H1 (cell line): ENCODE results near the gene GSTO1. TPM values are rescaled to one million over a fixed set of nuclear protein-coding genes. Genes with fewer than 3 reads are reported as not detected.

ENCODE experiments used
- CTCF ChIA-PET: fragments of 300-600 bp; sonication (Branson Sonifier 250); formaldehyde crosslinking; loops from one replicate; lab custom pipeline; 2021; ENCODE audit not compliant: partially characterized antibody; lab: Charles Lee
- POLR2A ChIA-PET: fragments of 300-600 bp; sonication (Branson Sonifier 250); formaldehyde crosslinking; loops from one replicate; lab custom pipeline; 2021; ENCODE audit warnings: inconsistent platforms; ENCODE audit not compliant: partially characterized antibody; lab: Charles Lee
- DNase-seq, 2 experiments: peaks; one replicate each; pipeline versions ENCODE4 v3.0.0 to v3.0.0-alpha.2; 2010 to 2022; ENCODE audit warnings: low spot score in 2 of 2, low read depth in 1 of 2, mixed read lengths in 1 of 2
- FAIRE-seq: peaks from 2 replicates; lab custom pipeline; 2011; peaks lifted over from hg19 to GRCh38; lab: Jason Lieb, UNC
- H2AFZ ChIP-seq: 2 replicates; pipeline ENCODE4 v1.8.1; 2012; ENCODE audit warnings: low read length, inconsistent platforms
- H2AK5ac ChIP-seq: 2 replicates; pipeline ENCODE4 v1.6.1; 2013; ENCODE audit warnings: low read depth, low read length
- H2BK120ac ChIP-seq: replicated peaks from 2 replicates; pipeline ENCODE3; 2013; ENCODE audit warnings: low read depth, low read length, inconsistent platforms
- H2BK12ac ChIP-seq: 2 replicates; pipeline ENCODE4 v1.6.1; 2013; ENCODE audit warnings: low read depth, low read length
- H2BK15ac ChIP-seq: 2 replicates; pipeline ENCODE4 v1.6.1; 2013; ENCODE audit warnings: low read length
- H2BK20ac ChIP-seq: 2 replicates; pipeline ENCODE4 v1.6.1; 2013; ENCODE audit warnings: low read length
- H2BK5ac ChIP-seq: 2 replicates; pipeline ENCODE4 v1.6.1; 2013; ENCODE audit warnings: low read depth, low read length
- H3K14ac ChIP-seq: 2 replicates; pipeline ENCODE4 v1.6.1; 2013; ENCODE audit warnings: inconsistent platforms; ENCODE audit not compliant: insufficient read length
- H3K18ac ChIP-seq: 2 replicates; pipeline ENCODE4 v1.6.1; 2013; ENCODE audit warnings: low read length; ENCODE audit errors: extremely low read depth
- H3K23ac ChIP-seq: 2 replicates; pipeline ENCODE4 v1.6.1; 2013; ENCODE audit warnings: inconsistent platforms; ENCODE audit not compliant: insufficient read length
- H3K23me2 ChIP-seq: 2 replicates; pipeline ENCODE4 v1.6.1; 2013; ENCODE audit warnings: low read depth, low read length
- H3K27ac ChIP-seq: 2 replicates; pipeline ENCODE4 v1.6.1; 2011; ENCODE audit warnings: low read depth, low read length, inconsistent platforms
- H3K27me3 ChIP-seq, 4 experiments: replicated peaks in 1 of 4; 1 replicate in 1 of 4; 2 replicates in 3 of 4; pipeline versions ENCODE4 v1.6.1 to v1.8.1; 2011 to 2013; ENCODE audit warnings: low read length in 3 of 4, mild to moderate bottlenecking in 3 of 4, inconsistent platforms in 2 of 4, mixed read lengths in 2 of 4, moderate library complexity in 1 of 4; ENCODE audit not compliant: control insufficient read depth in 3 of 4, insufficient read depth in 3 of 4; ENCODE audit errors: extremely low read depth in 1 of 4
- H3K36me3 ChIP-seq, 4 experiments: 2 replicates each; pipeline versions ENCODE4 v1.6.1 to v1.8.1; 2011 to 2013; ENCODE audit warnings: mild to moderate bottlenecking in 4 of 4, low read length in 3 of 4, moderate library complexity in 2 of 4, control low read depth in 1 of 4, inconsistent platforms in 1 of 4; ENCODE audit not compliant: insufficient read depth in 4 of 4, control insufficient read depth in 2 of 4
- H3K4ac ChIP-seq: replicated peaks from 2 replicates; pipeline ENCODE3; 2013; ENCODE audit warnings: low read length, low read depth, mixed read lengths, inconsistent platforms; ENCODE audit not compliant: insufficient read length
- H3K4me1 ChIP-seq, 4 experiments: replicated peaks in 1 of 4; 1 replicate in 1 of 4; 2 replicates in 3 of 4; pipeline versions ENCODE4 v1.6.1 to v1.8.1; 2011 to 2013; ENCODE audit warnings: low read length in 3 of 4, inconsistent platforms in 2 of 4, mixed read lengths in 1 of 4; ENCODE audit not compliant: insufficient read depth in 4 of 4, control insufficient read depth in 3 of 4
- H3K4me2 ChIP-seq, 2 experiments: 2 replicates each; pipeline versions ENCODE4 v1.6.1 to v1.8.1; 2011 to 2013; ENCODE audit warnings: low read depth in 2 of 2, low read length in 2 of 2, control low read depth in 1 of 2, inconsistent platforms in 1 of 2, mild to moderate bottlenecking in 1 of 2; ENCODE audit not compliant: insufficient read depth in 1 of 2
- H3K4me3 ChIP-seq, 4 experiments: fragments of 200-600, 300-600 bp in 1 of 4; sonication (generic), shearing (Covaris generic), sonication (Bioruptor Twin) in 1 of 4; 2 replicates each; pipeline versions ENCODE4 v1.5.1 to v1.8.1; 2011 to 2016; ENCODE audit warnings: low read length in 4 of 4, low read depth in 3 of 4, control low read depth in 2 of 4, inconsistent platforms in 2 of 4, mild to moderate bottlenecking in 2 of 4, mixed read lengths in 1 of 4, moderate library complexity in 1 of 4; ENCODE audit not compliant: insufficient read depth in 2 of 4; ENCODE audit errors: extremely low read depth in 1 of 4
- H3K56ac ChIP-seq: replicated peaks from 2 replicates; pipeline ENCODE3; 2013; ENCODE audit warnings: low read depth, mild to moderate bottlenecking, mixed read lengths, low read length, inconsistent platforms; ENCODE audit not compliant: insufficient read length
- H3K79me1 ChIP-seq: 2 replicates; pipeline ENCODE4 v1.6.1; 2013; ENCODE audit warnings: low read depth, low read length, control low read depth
- H3K79me2 ChIP-seq, 2 experiments: 2 replicates each; pipeline versions ENCODE4 v1.6.1 to v1.8.1; 2012 to 2013; ENCODE audit warnings: low read length in 2 of 2, mild to moderate bottlenecking in 2 of 2, inconsistent platforms in 1 of 2; ENCODE audit not compliant: insufficient read depth in 2 of 2, control insufficient read depth in 1 of 2
- H3K9ac ChIP-seq, 4 experiments: replicated peaks in 1 of 4; 1 replicate in 1 of 4; 2 replicates in 3 of 4; pipeline versions ENCODE4 v1.6.1 to v1.8.1; 2011 to 2013; ENCODE audit warnings: low read depth in 3 of 4, low read length in 3 of 4, control low read depth in 2 of 4, mild to moderate bottlenecking in 2 of 4, moderate library complexity in 2 of 4, inconsistent platforms in 1 of 4; ENCODE audit errors: extremely low read depth in 1 of 4
- H3K9me3 ChIP-seq, 2 experiments: 2 replicates each; pipeline versions ENCODE4 v1.6.1 to v1.8.1; 2012 to 2013; ENCODE audit warnings: mild to moderate bottlenecking in 2 of 2, moderate library complexity in 2 of 2, control low read depth in 1 of 2, inconsistent platforms in 1 of 2, low read depth in 1 of 2, low read length in 1 of 2, mixed read lengths in 1 of 2; ENCODE audit not compliant: insufficient read depth in 2 of 2
- H4K20me1 ChIP-seq, 2 experiments: replicated peaks in 1 of 2; 2 replicates each; pipeline versions ENCODE3 to v1.8.1; 2011 to 2013; ENCODE audit warnings: inconsistent platforms in 2 of 2, low read length in 2 of 2, mild to moderate bottlenecking in 1 of 2; ENCODE audit not compliant: insufficient read depth in 2 of 2, control insufficient read depth in 1 of 2
- H4K5ac ChIP-seq: 2 replicates; pipeline ENCODE4 v1.6.1; 2013; ENCODE audit warnings: low read length, low read depth, mixed read lengths, inconsistent platforms; ENCODE audit not compliant: insufficient read length
- H4K8ac ChIP-seq: 2 replicates; pipeline ENCODE4 v1.8.0; 2013; ENCODE audit warnings: mild to moderate bottlenecking, moderate library complexity, low read length, inconsistent platforms; ENCODE audit not compliant: insufficient read depth; ENCODE audit errors: extremely low read depth
- H4K91ac ChIP-seq: replicated peaks from 2 replicates; pipeline ENCODE3; 2013; ENCODE audit warnings: low read length, mixed read lengths, inconsistent platforms; ENCODE audit not compliant: insufficient read length
- RAD21 ChIP-seq, 2 experiments: IDR thresholded peaks in 1 of 2; conservative IDR thresholded peaks in 1 of 2; 2 replicates each; pipeline ENCODE4 v1.6.1; 2011; ENCODE audit warnings: low read depth in 2 of 2, low read length in 2 of 2, improper control_type of control experiment in 1 of 2, inconsistent platforms in 1 of 2, mild to moderate bottlenecking in 1 of 2, moderate library complexity in 1 of 2
- SP1 ChIP-seq: IDR thresholded peaks from 2 replicates; pipeline ENCODE4 v1.6.1; 2011; ENCODE audit warnings: low read depth, low read length
- WGBS, 2 experiments: shearing (Covaris generic) in 1 of 2; methylation state at CpG; one replicate each; pipeline versions ENCODE4 v1.1.6 to v1.1.7; 2013 to 2015; ENCODE audit warnings: low lambda C conversion rate in 2 of 2, mixed read lengths in 2 of 2, inconsistent platforms in 1 of 2, low coverage in 1 of 2, missing lambda C conversion rate in 1 of 2; ENCODE audit not compliant: insufficient replicate concordance in 2 of 2, insufficient coverage in 1 of 2, insufficient read length in 1 of 2; ENCODE audit errors: extremely low coverage in 1 of 2, missing lambda C conversion rate in 1 of 2; 5-methylcytosine and 5-hydroxymethylcytosine counted together
- polyA plus RNA-seq, 7 experiments: library from polyadenylated mRNA; depleted of rRNA in 3 of 7; stranded (reverse) in 5 of 7; unstranded in 2 of 7; fragments of >200 nt in 5 of 7; fragments of 200-250 nt in 2 of 7; gene quantifications; 1 replicate in 5 of 7; 2 replicates in 1 of 7; 4 replicates in 1 of 7; pipeline versions ENCODE4 v1.2.1 to v1.2.3, GENCODE V29; 2011 to 2013; ENCODE audit warnings: missing spikeins in 2 of 7, mixed read lengths in 2 of 7
- total RNA-seq: library from RNA; stranded (reverse); fragmentation: NEBNext Ultra II Directional; extraction: Animal tissue kit (Norgen Biotek cat#: 25700); gene quantifications from 2 replicates; pipeline ENCODE4 v1.2.1, GENCODE V29; 2021

GSTO1 gene
- total and polyA plus RNA-seq, 2 of the 8 experiments (the other 6 are each of a cell fraction or from before 2014, with no cell fraction given), result 22.4 to 32.5 TPM

GRCh38 chr10:104306897-104307296 is 52.2 kb downstream of the GSTO1 start:
- FAIRE-seq (no peak), DNase-seq (no peak)
- CTCF ChIA-PET, result interaction anchor here (0.9 to 14.8 kb wide), 16 partner anchors 9 to 417 kb away, joined by 3 to 331 read pairs (median 12); partner anchors contain the start of genes CFAP58 and ITPRIP
- Histone ChIP-seq H3K4me2 (no peak overlapping the region), H3K27me3 (no peaks in the 10 kb centered on the region), H2AK5ac (no peak overlapping the region), H2AFZ (no peak overlapping the region), H3K56ac (no peak overlapping the region), H2BK12ac (no peak overlapping the region), H3K79me2 (no peaks in the 10 kb centered on the region), H2BK5ac (no peak overlapping the region), H3K23me2 (no peaks in the 10 kb centered on the region), H3K4ac (no peak overlapping the region), H3K79me1 (no peaks in the 10 kb centered on the region; the same call in 1 of the 2 replicates), H4K5ac (no peak overlapping the region), H4K20me1 (peaks cover 0 to 7% of the 10 kb centered on the region in 2 experiments), H2BK20ac (no peak overlapping the region), H3K4me1 (peaks cover 0 to 7% (median 3%) of the 10 kb centered on the region in 4 experiments; a peak in 3 of 7 replicates), H2BK120ac (no peak overlapping the region), H3K36me3 (0 out of 8 replicates have a peak, but pooled peaks cover 0 to 5% (median 0%) of the 10 kb centered on the region in 4 experiments), H3K4me3 (no peak overlapping the region), H3K9ac (no peak overlapping the region; a peak in 1 of 7 replicates), H4K91ac (no peak overlapping the region), H3K23ac (no peak overlapping the region), H4K8ac (no peak overlapping the region), H3K9me3 (peaks cover 12 to 14% of the 10 kb centered on the region in 2 experiments), H3K14ac (no peak overlapping the region), H2BK15ac (0 out of 2 replicates have a peak overlapping the region, but pooled peaks have one; percentile 48), H3K27ac (no peak overlapping the region), H3K18ac (no peak overlapping the region)
- POLR2A ChIA-PET, result interaction anchor here (0.6 to 3.2 kb wide), 12 partner anchors 7 to 226 kb away, joined by 3 to 23 read pairs (median 4); no protein-coding TSS in a partner anchor
- TF ChIP-seq SP1, result no peak
- TF ChIP-seq RAD21 (IDR thresholded peaks at IDR 0.05 in 1 of 2, conservative IDR thresholded peaks at IDR 0.05 in 1 of 2; ENCODE audit: low read depth in 2 of 2, low read length in 2 of 2), result 0 out of 4 replicates have a peak, but pooled peaks of 1 of the 2 experiments have one; percentile 6
- 89% methylated on average over 3 of the region's 3 CpGs; no CpG with 5 or more reads in 1 of the 2 experiments for WGBS, 2 experiments
